GM13977 (cell line): ENCODE results near the gene WWOX.

ENCODE experiments used
- DNase-seq: peaks from one replicate; pipeline ENCODE4 v3.0.0; 2012; ENCODE audit warnings: low spot score
- in situ Hi-C: fragments of 300-500 bp; cut with MboI; formaldehyde crosslinking; loops from one replicate; pipeline ENCODE4 v1.12.0; 2022; ENCODE audit warnings: low sequenced_read_pairs, low pct_unique_long_range_greater_than_20kb, mixed read lengths, inconsistent platforms; ENCODE audit not compliant: unreplicated experiment
- TF ChIP-seq, protein P1 (sequence below): IDR thresholded peaks from 2 replicates; pipeline ENCODE4 v1.5.1; 2012; ENCODE audit warnings: mild to moderate bottlenecking, control low read depth; ENCODE audit not compliant: insufficient read depth; ENCODE audit errors: extremely low read depth, missing control alignments

WWOX gene

DNA sequence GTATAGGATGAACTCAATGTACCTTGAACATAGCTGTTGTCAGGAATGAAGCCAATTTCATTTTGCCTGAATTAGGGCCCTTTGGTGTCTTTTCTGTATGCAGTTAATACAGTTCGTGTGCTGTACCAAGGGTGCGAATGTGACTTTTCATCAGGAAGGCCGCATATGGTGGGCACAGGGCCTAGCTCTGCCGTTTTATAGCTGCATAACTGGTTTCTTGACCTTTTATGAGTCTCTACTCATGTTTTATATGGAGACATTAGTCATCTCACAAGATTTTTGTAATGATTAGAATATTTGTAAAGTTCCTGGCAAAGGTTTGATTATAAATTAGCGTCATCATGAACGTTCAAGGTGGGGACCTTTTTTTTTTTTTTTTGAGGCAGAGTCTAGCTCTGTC, 989.5 kb downstream of the WWOX start:
- TF ChIP-seq, protein P1, sequence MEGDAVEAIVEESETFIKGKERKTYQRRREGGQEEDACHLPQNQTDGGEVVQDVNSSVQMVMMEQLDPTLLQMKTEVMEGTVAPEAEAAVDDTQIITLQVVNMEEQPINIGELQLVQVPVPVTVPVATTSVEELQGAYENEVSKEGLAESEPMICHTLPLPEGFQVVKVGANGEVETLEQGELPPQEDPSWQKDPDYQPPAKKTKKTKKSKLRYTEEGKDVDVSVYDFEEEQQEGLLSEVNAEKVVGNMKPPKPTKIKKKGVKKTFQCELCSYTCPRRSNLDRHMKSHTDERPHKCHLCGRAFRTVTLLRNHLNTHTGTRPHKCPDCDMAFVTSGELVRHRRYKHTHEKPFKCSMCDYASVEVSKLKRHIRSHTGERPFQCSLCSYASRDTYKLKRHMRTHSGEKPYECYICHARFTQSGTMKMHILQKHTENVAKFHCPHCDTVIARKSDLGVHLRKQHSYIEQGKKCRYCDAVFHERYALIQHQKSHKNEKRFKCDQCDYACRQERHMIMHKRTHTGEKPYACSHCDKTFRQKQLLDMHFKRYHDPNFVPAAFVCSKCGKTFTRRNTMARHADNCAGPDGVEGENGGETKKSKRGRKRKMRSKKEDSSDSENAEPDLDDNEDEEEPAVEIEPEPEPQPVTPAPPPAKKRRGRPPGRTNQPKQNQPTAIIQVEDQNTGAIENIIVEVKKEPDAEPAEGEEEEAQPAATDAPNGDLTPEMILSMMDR: no peak
- in situ Hi-C loops: no loop called here

DNA sequence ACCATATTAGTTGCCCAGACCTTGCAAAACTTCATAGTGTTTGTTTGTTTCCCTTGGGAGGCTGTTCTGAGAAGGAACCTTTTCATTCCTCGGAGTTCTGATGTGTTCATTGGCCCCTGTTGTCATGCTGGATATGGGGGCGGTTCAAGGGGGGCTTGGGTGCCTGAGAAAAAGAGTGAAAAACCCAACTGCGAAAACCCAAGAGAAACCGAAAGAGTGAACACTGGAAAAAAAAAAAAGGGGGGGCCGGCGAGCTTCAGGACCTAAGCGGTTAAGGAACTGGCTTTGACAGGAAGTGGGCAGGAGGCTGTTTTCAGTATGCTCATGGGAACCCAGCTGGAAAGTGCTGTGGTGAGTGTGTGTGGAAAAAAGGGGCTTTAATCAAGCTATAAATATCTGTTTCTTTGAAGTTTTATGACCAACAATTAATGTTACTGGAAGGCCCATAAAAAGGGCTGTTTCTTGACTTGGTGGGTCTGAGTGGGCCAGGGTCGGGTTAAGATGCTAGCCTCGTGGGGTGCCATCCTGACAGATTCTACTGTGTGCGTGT, 990.4 kb downstream of the WWOX start:
- TF ChIP-seq, protein P1: no peak
- no peak for DNase-seq
- in situ Hi-C loops: no loop called here

More for the DNA sequence above, 989.5 kb downstream of the WWOX start:
- no peak for DNase-seq

DNA sequence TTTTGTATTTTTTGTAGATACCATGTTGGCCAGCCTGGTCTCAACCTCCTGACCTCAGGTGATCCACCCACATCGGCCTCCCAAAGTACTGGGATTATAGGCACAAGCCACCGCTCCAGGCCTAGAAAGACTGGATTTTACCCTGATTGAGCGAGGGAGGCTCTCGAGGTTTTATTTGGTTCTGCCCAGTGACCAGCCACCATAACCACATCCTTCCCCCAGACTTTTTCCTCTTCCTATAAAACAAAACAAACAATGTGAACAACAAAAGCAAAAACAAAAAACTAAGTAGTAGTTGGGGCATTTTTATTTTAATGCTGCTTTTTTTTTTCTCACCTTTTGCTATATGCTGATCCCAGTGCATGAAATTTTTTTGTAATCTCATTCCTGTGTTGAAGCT, 991.5 kb downstream of the WWOX start:
- in situ Hi-C loops: no loop called here
- no peak for DNase-seq
- TF ChIP-seq, protein P1: no peak

DNA sequence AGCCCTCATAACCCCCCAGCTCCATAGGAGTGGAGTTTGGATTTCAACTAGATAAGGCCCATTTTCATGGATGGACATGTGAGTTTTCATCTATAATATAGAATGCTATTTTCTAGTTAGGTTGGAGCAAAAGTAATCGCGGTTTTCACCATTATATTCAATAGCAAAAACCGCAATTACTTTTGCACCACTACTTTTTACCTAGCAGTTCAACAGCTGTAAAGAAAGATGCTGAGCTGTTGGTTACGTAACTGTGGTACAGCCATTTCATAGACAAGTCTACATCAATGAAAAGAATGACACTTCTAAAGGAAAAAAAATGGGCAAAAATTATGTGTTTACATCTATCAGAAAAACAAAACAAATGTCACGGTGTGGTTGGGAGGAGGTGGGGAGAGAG, 993.4 kb downstream of the WWOX start:
- TF ChIP-seq, protein P1: no peak
- no peak for DNase-seq
- in situ Hi-C loops: no loop called here

DNA sequence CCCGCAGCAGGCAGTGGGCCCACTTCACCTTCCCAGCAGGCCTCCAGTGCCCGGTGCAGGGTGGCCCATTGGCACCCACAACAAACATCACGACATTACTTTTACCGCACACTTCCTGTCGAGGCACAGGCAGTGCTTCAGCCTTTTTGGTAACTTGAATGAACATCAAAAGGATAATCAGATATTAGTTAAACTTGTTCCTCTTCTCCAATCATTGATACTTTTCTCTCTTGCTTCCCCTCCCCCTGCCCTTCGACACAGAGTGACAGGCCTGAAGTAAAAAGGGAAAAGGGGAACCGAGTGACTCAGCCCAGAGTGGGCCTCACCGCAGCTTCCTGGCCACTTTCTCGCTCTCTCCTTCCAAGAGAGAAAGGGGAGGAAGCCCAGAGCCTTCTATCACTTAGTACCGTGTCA, 994.1 kb downstream of the WWOX start:
- in situ Hi-C loops: no loop called here

DNA sequence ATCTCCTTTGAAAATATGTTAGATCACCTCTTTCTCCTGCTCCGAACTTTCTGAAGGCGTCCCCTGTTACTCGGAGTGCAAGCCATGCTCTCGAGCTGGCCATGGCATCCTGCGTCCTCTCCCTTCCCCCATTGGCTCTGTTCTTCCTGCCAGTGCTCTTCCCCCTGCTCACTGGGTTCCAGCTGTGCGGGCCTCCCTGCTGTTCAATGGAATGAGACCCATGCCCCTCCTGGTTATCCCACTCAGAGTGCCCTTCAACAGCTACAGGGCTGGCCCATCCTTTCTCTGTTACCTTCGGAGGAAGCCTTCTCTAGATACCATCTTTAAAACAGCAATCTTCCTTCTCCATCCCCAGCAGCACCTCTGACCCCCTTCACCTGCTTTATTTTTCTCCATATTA, 996.8 kb downstream of the WWOX start:
- in situ Hi-C loops: no loop called here
- DNase-seq: no peak
- TF ChIP-seq, protein P1: no peak

More for the DNA sequence above, 994.1 kb downstream of the WWOX start:
- TF ChIP-seq, protein P1: no peak
- DNase-seq: no peak
